Heart right ventricle (tissue), 16 donors: ENCODE data around the gene RPN2. TPM values are rescaled to one million over a fixed set of nuclear protein-coding genes. Genes with fewer than 3 reads are reported as not detected.

ENCODE experiments used
- ATAC-seq, 8 donors: fragments of 200-7000 bp; cut with Tn5 transposase; one replicate each; pipeline ENCODE4 v1.9.1; 2020; ENCODE audit warnings: mild to moderate bottlenecking in 8 of 8, moderate library complexity in 8 of 8, moderate number of reproducible peaks in 1 of 8
- DNase-seq, 2 donors: peaks; one replicate each; pipeline ENCODE4 v3.0.0-alpha.2; 2020
- H3K27ac ChIP-seq, 10 donors: fragments of 200-600 bp; sonication (generic) in 2 of 10; one replicate each; pipeline versions ENCODE4 v1.5.0 to v1.8.0; 2020 to 2022; ENCODE audit warnings: mild to moderate bottlenecking in 3 of 10
- H3K27me3 ChIP-seq, 7 donors: fragments of 200-600 bp; one replicate each; pipeline ENCODE4 v1.8.0; 2021 to 2022; ENCODE audit warnings: mild to moderate bottlenecking in 2 of 7
- H3K36me3 ChIP-seq, 9 donors: fragments of 200-600 bp; sonication (generic) in 1 of 9; one replicate each; pipeline versions ENCODE4 v1.5.0 to v1.8.0; 2020 to 2022; ENCODE audit warnings: mild to moderate bottlenecking in 2 of 9
- H3K4me1 ChIP-seq, 9 donors: fragments of 200-600 bp; sonication (generic) in 1 of 9; one replicate each; pipeline versions ENCODE4 v1.5.0 to v1.8.0; 2020 to 2022; ENCODE audit warnings: mild to moderate bottlenecking in 4 of 9
- H3K4me3 ChIP-seq, 10 donors: fragments of 200-600 bp; sonication (generic) in 2 of 10; one replicate each; pipeline versions ENCODE4 v1.5.0 to v1.8.0; 2020 to 2022; ENCODE audit warnings: mild to moderate bottlenecking in 7 of 10, moderate library complexity in 2 of 10
- H3K9me3 ChIP-seq, 11 donors: fragments of 200-600 bp in 10 of 11; sonication (generic) in 2 of 11; one replicate each; pipeline versions ENCODE4 v1.5.0 to v1.8.0; 2013 to 2022; ENCODE audit warnings: mild to moderate bottlenecking in 2 of 11, control low read depth in 1 of 11, moderate library complexity in 1 of 11
- WGBS, 2 donors: extraction: QIAGEN DNeasy Blood & Tissue Kit; methylation state at CpG; one replicate each; pipeline ENCODE4 v1.1.7; 2013; ENCODE audit warnings: inconsistent platforms in 1 of 2; 5-methylcytosine and 5-hydroxymethylcytosine counted together
- intact Hi-C, 10 donors: fragments of 100-400 bp; cut with DNase I; formaldehyde crosslinking; loops; one replicate each; pipeline versions ENCODE4 v1.11.1 to v1.14.2; 2022
- polyA plus RNA-seq, 2 donors: library from polyadenylated mRNA; stranded (reverse); fragments of 200-250 nt; gene quantifications; one replicate each; pipeline ENCODE4 v1.2.3, GENCODE V29; 2013
- total RNA-seq, 10 donors: library from RNA; stranded (reverse); fragmentation: NEBNext Ultra II Directional in 3 of 10; extraction: Animal tissue kit (Norgen Biotek cat#: 25700) in 3 of 10; gene quantifications; one replicate each; pipeline versions ENCODE4 v1.2.1 to v1.2.4, GENCODE V29; 2021 to 2023
- TF ChIP-seq, protein P1 (sequence below), 9 donors: fragments of 200-600 bp; sonication (generic) in 2 of 9; IDR thresholded peaks; one replicate each; pipeline versions ENCODE4 v1.5.0 to v1.8.0; 2021 to 2022; ENCODE audit warnings: antibody characterized with exemption in 9 of 9, mild to moderate bottlenecking in 5 of 9, moderate library complexity in 1 of 9
- donor health status: Arrhythmogenic right ventricular cardiomyopathy.
- donor health status: ischemic (EF 13 %, LVEDD 7.1; RV severe dilation, severe dysfunction).
- donor health status: healthy with polysubstance abuse.
- donor health status: DM: no; HTN: yes; CAD: no.
- donor health status: DM: no; HTN: no; CAD: no.
- donor health status: ischemic (EF 25% LVEDD 6.9; RV normal size, moderate dysfunction).
- donor health status: ischemic (EF 25% LVEDD 5.7; RV mildly dilated, moderate dysfunction).
- donor health status: healthy.
- donor health status: DM: yes; HTN: yes; CAD: no.
- donor health status: Ischemic cardiomyopathy.
- donor health status: ischemic (EF 35%, LVEDD 5.7; RV mildly dilated, moderate dysfunction).
- donor health status: nonischemic (EF 11% LVEDD 7.7; RV severe dilation, severe dysfunction).
- donor health status: DM: yes; HTN: yes; CAD: no.
- donor health status: PGD.
- donor health status: ischemic (EF 29% LVEDD 5.4; RV normal size, mild dysfunction).
- donor health status: nonischemic (EF 23%, LVEDD 6.1; RV moderate dilation, normal function).

RPN2 gene
- total and polyA plus RNA-seq, 12 donors = 30.9 to 166 (median 95.2) TPM

- no peaks in the 10 kb centered on the region for H3K4me1 ChIP-seq
- TF ChIP-seq, protein P1, sequence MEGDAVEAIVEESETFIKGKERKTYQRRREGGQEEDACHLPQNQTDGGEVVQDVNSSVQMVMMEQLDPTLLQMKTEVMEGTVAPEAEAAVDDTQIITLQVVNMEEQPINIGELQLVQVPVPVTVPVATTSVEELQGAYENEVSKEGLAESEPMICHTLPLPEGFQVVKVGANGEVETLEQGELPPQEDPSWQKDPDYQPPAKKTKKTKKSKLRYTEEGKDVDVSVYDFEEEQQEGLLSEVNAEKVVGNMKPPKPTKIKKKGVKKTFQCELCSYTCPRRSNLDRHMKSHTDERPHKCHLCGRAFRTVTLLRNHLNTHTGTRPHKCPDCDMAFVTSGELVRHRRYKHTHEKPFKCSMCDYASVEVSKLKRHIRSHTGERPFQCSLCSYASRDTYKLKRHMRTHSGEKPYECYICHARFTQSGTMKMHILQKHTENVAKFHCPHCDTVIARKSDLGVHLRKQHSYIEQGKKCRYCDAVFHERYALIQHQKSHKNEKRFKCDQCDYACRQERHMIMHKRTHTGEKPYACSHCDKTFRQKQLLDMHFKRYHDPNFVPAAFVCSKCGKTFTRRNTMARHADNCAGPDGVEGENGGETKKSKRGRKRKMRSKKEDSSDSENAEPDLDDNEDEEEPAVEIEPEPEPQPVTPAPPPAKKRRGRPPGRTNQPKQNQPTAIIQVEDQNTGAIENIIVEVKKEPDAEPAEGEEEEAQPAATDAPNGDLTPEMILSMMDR (IDR thresholded peaks at IDR 0.05) = no peak
- WGBS, 2 donors = 66 to 67% methylated on average over 2 of the region's 2 CpGs
- intact Hi-C loops = no loop called here
- no peaks in the 10 kb centered on the region for H3K36me3 ChIP-seq
- H3K9me3 ChIP-seq = peaks cover 0 to 15% (median 3%) of the 10 kb centered on the region in 11 donors
- no peak for ATAC-seq
- H3K27ac ChIP-seq = no peak overlapping the region
- H3K4me3 ChIP-seq = no peak overlapping the region
- peaks cover 0 to 34% (median 15%) of the 10 kb centered on the region in 7 donors for H3K27me3 ChIP-seq
- DNase-seq = no peak
Measured at GRCh38 chr20:37257530-37257929, 78.4 kb downstream of the RPN2 start.

DNA sequence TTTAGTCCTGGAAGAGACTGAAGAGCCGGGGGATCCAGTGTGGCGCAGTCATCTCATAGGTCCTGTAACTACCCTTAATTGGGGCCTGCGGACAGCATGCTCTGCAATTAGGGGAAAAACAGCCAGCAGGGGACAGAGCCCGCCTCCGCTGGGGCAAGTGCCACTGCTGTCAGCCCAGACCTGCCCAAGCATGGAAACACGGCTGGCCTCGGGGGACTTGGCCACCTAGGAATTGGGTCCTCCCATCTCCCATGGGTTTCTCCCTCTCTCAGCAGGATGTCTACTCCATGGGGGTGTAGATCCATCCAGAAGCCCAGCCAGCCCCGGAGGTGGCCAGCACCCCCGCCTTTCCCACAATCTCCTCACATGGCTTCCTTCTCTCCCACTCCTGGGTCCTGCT is 78.9 kb downstream of the RPN2 start:
- intact Hi-C loops = no loop called here
- Histone ChIP-seq H3K36me3 (no peaks in the 10 kb centered on the region), H3K27ac (no peak overlapping the region), H3K4me3 (no peak overlapping the region), H3K27me3 (peaks cover 0 to 38% (median 16%) of the 10 kb centered on the region in 7 donors), H3K9me3 (peaks cover 0 to 15% (median 3%) of the 10 kb centered on the region in 11 donors), H3K4me1 (no peaks in the 10 kb centered on the region)
- 63 to 64% methylated on average over 9 of the region's 9 CpGs for WGBS, 2 donors
- no peak for DNase-seq
- TF ChIP-seq, protein P1 (IDR thresholded peaks at IDR 0.05) = no peak
- ATAC-seq = no peak

- no peak for DNase-seq
- no peak for ATAC-seq
- no peaks in the 10 kb centered on the region for H3K36me3 ChIP-seq
- intact Hi-C loops = no loop called here
- peaks cover 0 to 11% (median 3%) of the 10 kb centered on the region in 11 donors for H3K9me3 ChIP-seq
- no peak overlapping the region for H3K27ac ChIP-seq
- 68 to 76% methylated on average over 11 of the region's 11 CpGs for WGBS, 2 donors
- TF ChIP-seq, protein P1 (IDR thresholded peaks at IDR 0.05) = no peak
- no peaks in the 10 kb centered on the region for H3K4me1 ChIP-seq
- H3K27me3 ChIP-seq = peaks cover 0 to 42% (median 16%) of the 10 kb centered on the region in 7 donors
- H3K4me3 ChIP-seq = no peak overlapping the region
Measured at GRCh38 chr20:37259031-37259430, 79.9 kb downstream of the RPN2 start.

- Histone ChIP-seq H3K36me3 (no peaks in the 10 kb centered on the region), H3K4me3 (no peak overlapping the region), H3K9me3 (peaks cover 0 to 3% (median 0%) of the 10 kb centered on the region in 11 donors), H3K27ac (no peak overlapping the region), H3K4me1 (peaks cover 0 to 2% (median 0%) of the 10 kb centered on the region in 9 donors), H3K27me3 (peaks cover 0 to 42% (median 16%) of the 10 kb centered on the region in 7 donors)
- WGBS, 2 donors = 52 to 55% methylated on average over 3 of the region's 3 CpGs
- DNase-seq (no peak), ATAC-seq (no peak)
- intact Hi-C loops = loop anchor here in 1 of 10 donors (10.0 kb wide), 1 partner anchor 55 kb away; no protein-coding TSS in a partner anchor
- TF ChIP-seq, protein P1 (IDR thresholded peaks at IDR 0.05) = no peak
Measured at GRCh38 chr20:37259865-37260264, 80.7 kb downstream of the RPN2 start.
